Measurements from ENCODE around the gene CCDC124.

DNA sequence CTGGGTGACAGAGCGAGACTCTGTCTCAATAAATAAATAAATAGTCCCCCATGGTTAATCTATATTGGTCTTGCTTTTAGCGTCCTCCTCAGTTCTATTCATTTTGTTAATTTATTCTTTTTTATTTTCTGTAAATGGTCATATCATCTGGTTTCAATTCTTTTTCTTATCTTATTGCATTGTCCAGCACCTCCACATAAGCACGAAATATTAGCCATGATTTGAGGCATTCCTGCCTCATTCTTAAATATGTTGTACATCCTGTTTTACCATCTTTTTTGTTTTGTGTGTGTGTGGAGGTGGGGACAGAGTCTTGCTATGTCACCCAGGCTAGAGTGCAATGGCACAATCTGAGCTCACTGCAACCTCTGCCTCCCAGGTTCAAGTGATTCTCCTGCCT lies 24.6 kb upstream of the CCDC124 start:
- TF ChIP-seq CTCF (IDR thresholded peaks at IDR 0.05) (no peak), POLR2A (IDR thresholded peaks at IDR 0.05) (no peak)

All from right lobe of liver (tissue), 4 donors.